GM12873 (cell line): Measurements from ENCODE around the gene FASTK.

Experiments
- CTCF ChIP-seq: IDR thresholded peaks from 2 replicates; pipeline ENCODE4 v1.5.1; 2012; ENCODE audit warnings: low read depth, mild to moderate bottlenecking, moderate library complexity, low read length, control low read depth; ENCODE audit not compliant: insufficient read depth; ENCODE audit errors: missing control alignments

Gene FASTK

GRCh38 chr7:151080522-151081169 lies at the start of gene FASTK:
Gene FASTK (minus strand): TSS chr7:151080809. CDS start chr7:151080766, 43 bp downstream.
- no peak for TF ChIP-seq CTCF

- no peak for TF ChIP-seq CTCF
Measured at GRCh38 chr7:151129960-151130591, 49.5 kb upstream of the FASTK start.

- no peak for TF ChIP-seq CTCF
Measured at GRCh38 chr7:151129117-151129959, 48.7 kb upstream of the FASTK start.

- no peak for TF ChIP-seq CTCF
Measured at GRCh38 chr7:151128716-151129115, 48.1 kb upstream of the FASTK start.

- no peak for TF ChIP-seq CTCF
Measured at GRCh38 chr7:151128144-151128543, 47.5 kb upstream of the FASTK start.

GRCh38 chr7:151126491-151127137 lies 46.0 kb upstream of the FASTK start:
- TF ChIP-seq CTCF = no peak
